ENCODE data around the gene VWA1.
"Not testable (repeated sequence)": the region's sequence is repeated elsewhere in the genome, so short reads cannot be mapped to it uniquely, and the experiment has no call there.

VWA1 gene

GRCh38 chr1:1471389-1472052 lies 36.0 kb downstream of the VWA1 start, which contains the start of gene ATAD3B:
ATAD3B (plus strand) TSS chr1:1471765; CDS start chr1:1471885, 120 bp downstream.
- peak within 1 kb of the TSS; percentile 77 for H3K4me3 ChIP-seq (replicated peaks; ENCODE audit: low read depth, low read length)
- DNase-seq (ENCODE audit: extremely low read depth, low read depth) = peak; percentile 66
- TF ChIP-seq CTCF (IDR thresholded peaks at IDR 0.05; ENCODE audit: low read depth, low read length, missing control alignments) = no peak

GRCh38 chr1:1472053-1472876 lies 36.8 kb downstream of the VWA1 start:
- not testable (repeated sequence) for DNase-seq (ENCODE audit: extremely low read depth, low read depth)
- peak overlapping the region; percentile 77 for H3K4me3 ChIP-seq (replicated peaks; ENCODE audit: low read depth, low read length)

GRCh38 chr1:1476011-1476410 lies 40.5 kb downstream of the VWA1 start:
- DNase-seq (ENCODE audit: extremely low read depth, low read depth); H3K4me3 ChIP-seq (replicated peaks; ENCODE audit: low read depth, low read length): not testable (repeated sequence)

GRCh38 chr1:1477206-1477605 lies 41.7 kb downstream of the VWA1 start:
- no peak for TF ChIP-seq CTCF (IDR thresholded peaks at IDR 0.05; ENCODE audit: low read depth, low read length, missing control alignments)
- DNase-seq (ENCODE audit: extremely low read depth, low read depth) = no peak
- H3K4me3 ChIP-seq (replicated peaks; ENCODE audit: low read depth, low read length) = no peak overlapping the region

- H3K4me3 ChIP-seq (replicated peaks; ENCODE audit: low read depth, low read length) = no peak overlapping the region
- TF ChIP-seq CTCF (IDR thresholded peaks at IDR 0.05; ENCODE audit: low read depth, low read length, missing control alignments) = no peak
- no peak for DNase-seq (ENCODE audit: extremely low read depth, low read depth)
Measured at GRCh38 chr1:1479547-1480487, 44.3 kb downstream of the VWA1 start.

GRCh38 chr1:1480488-1480867 lies 45.0 kb downstream of the VWA1 start:
- H3K4me3 ChIP-seq (replicated peaks; ENCODE audit: low read depth, low read length); DNase-seq (ENCODE audit: extremely low read depth, low read depth): not testable (repeated sequence)

GRCh38 chr1:1481811-1482210 lies 46.3 kb downstream of the VWA1 start:
- H3K4me3 ChIP-seq (replicated peaks; ENCODE audit: low read depth, low read length); DNase-seq (ENCODE audit: extremely low read depth, low read depth): not testable (repeated sequence)

GRCh38 chr1:1482856-1483255 lies 47.4 kb downstream of the VWA1 start:
- no peak for DNase-seq (ENCODE audit: extremely low read depth, low read depth)
- TF ChIP-seq CTCF (IDR thresholded peaks at IDR 0.05; ENCODE audit: low read depth, low read length, missing control alignments) = no peak
- H3K4me3 ChIP-seq (replicated peaks; ENCODE audit: low read depth, low read length) = no peak overlapping the region
